Activated gamma-delta T cell treated with anti-CD3 and anti-CD28 coated beads, Interleukin-2, amount 50 U/mL, for 16 hours (primary cell): Measurements from ENCODE around the gene PRPF38A.
"Not testable (repeated sequence)": the region's sequence is repeated elsewhere in the genome, so short reads cannot be mapped to it uniquely, and the experiment has no call there.

Experiments
- DNase-seq: peaks from one replicate; pipeline ENCODE4 v3.0.0-alpha.2; 2020; ENCODE audit warnings: low read depth

PRPF38A gene, protein sequence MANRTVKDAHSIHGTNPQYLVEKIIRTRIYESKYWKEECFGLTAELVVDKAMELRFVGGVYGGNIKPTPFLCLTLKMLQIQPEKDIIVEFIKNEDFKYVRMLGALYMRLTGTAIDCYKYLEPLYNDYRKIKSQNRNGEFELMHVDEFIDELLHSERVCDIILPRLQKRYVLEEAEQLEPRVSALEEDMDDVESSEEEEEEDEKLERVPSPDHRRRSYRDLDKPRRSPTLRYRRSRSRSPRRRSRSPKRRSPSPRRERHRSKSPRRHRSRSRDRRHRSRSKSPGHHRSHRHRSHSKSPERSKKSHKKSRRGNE

DNA sequence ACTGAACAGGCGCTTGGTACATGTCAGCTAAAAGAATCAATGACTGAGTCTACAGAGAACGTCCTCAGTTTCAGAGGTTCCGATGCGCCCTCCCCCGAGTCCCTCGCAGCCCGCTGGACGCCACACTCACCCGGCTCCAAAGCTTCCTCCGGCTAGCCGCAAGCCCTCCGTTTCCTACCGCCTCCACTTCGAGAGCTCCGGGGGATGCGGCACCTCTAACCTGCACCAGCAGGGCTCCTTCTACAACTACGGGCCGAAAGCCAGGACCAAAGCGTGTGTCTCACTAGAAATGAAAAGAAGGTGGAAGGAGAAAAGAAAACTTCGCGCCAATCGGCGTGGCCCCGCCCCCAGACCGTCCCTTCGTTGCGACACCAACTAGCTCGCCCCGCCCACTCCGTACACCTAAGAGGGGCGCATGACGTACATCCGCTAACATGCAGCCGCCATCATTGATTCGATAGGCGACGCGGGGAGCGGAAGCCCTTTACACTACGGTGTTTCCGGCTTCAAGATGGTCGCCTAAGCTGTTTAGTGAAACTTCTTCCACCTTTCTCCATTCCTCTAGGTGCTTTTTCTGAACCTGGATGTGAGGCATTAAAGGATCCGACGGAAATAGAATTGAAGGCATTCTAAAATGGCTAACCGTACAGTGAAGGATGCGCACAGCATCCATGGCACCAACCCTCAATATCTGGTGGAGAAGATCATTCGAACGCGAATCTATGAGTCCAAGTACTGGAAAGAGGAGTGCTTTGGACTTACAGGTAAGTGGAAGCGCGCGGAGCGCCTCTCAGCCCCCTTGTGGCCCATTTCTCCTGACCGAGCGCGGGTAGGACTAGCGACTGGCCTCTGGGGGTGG is at the start of gene PRPF38A, which contains the start of gene ORC1:
TSS of gene PRPF38A (plus strand) at position 487 of the 859 bp plus-strand sequence. CDS start at position 635, 148 bp downstream.
TSS of gene ORC1 (minus strand) at position 308 of the 859 bp plus-strand sequence. CDS start 2,200 bp downstream, outside the sequence.
- DNase-seq: peak; percentile 97

DNA sequence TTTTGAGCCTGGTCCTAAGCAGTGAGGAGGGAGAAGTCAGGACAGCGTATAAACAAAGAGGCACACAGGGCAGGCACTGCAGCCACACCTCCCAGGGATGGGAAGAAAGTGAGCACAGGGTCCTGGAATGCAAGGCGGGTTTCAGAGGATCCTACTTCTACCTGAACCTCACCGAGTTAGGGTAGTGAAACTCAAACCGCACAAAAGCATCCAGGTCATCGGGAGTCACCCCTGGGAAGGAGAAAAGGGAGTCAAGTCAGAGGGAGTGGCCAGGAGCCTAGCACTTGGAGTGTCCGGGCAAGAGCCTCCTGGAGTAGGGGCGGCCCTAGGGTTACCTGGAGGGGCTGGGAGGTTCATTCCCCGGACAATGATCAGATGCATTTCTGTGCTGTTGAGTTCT is 49.0 kb upstream of the PRPF38A start:
- DNase-seq: no peak

DNA sequence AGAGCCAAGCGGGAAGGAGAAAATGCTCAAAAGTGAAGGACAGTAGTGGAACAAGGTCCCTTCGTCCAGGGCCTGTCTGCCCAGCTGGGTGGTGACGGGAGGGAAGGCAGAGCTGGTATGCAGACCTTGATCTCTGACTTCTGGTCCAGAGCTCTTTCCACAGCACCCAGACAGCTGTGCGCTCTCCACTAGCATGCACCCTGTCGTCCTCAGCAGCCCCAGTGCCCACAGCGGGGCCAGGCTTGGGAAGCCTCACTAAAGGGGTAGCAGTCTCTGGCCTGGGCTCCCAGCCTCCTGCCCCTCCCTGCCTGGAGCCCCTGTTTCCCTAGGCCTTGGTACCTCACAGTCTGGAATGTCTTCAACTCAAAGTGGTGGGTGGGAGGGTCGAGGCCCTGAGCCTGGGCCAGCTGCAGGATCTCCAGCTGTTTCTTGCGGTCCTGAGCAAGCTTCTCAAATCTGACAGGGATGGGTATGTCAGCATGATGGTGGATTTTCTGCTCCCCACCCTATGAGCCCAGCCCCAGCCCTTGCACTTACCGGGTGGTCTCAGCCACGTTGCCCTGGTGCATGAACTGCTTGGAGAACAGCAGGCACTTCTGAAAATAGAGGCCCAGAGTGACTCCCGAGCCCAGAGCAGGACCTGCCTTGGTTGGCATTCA is 48.4 kb upstream of the PRPF38A start:
- no peak for DNase-seq

DNA sequence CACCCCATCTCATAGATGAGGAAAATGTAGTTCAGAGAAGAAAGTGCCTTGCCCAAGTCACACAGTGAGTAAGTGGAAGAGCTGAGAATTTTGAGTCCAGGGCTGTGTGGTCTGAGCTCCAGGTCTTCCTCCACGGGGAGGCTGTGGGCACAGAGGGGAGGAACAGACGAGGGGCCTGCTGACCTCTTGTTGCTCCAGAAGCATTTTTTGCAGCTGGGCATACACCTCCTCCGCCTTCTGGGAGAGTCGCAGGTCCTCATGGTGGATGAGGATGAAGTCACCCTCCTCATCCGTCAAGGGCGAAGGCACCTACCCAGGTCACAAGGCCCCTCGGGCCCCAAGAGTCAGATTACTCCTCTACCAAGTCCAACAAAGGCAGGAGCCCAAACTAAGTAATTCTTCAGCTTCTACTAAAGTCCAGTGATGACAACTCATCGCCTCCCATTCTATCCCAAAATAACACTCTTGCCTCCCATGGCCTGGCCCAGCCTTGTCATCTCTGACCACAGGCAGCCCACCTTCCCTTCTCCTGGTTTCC is 47.5 kb upstream of the PRPF38A start:
- DNase-seq: no peak

DNA sequence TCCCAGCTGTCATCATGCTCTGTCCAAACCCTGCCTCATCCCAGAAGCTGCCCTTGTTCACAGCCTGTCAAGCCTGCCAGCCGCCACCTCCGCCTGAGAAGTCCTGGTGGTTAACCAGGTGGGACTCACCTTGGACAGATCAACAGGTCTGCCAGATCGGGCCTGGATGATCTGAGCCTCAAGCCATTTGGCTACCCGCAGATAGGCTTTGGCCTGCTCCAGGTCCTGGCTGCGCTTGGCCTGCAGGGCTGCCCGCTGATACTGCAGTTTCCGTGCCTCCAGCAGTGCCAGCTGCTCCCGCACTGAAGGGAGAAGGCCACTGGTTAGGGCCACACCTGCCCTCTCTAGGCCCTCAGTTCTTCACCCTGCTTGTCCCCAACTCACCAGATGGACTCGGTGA is 47.0 kb upstream of the PRPF38A start:
- DNase-seq: no peak

DNA sequence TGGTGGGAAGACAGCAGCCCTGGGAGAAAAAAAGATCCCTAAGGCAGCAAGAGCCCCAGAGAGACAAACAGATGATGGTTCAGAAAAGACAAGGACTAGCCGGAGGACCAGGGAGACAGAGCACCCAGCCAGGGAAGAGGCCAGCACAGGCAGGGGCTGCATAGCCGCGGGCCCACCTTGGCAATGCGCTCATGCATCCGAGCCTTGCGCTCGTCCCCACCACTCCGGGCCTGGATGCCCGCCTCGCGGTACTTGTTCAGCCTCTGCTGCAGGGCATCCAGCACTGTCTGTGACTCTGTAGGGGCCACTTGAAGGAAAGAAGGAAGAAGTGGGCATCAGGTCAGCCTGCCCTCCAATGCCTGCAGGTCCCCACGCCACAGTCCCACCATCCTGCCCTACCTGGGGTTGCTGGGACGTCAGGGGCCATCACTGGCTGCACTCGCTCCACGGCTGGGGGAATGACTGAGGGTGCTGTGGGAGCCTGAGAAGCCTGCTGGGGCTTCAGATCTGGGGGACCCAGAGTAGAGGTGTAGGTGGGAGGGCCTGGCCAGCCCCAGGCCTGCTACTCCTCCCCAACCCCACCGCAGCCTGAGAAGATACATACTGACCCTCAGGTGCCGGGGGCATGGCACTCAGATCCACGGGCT is 45.4 kb upstream of the PRPF38A start:
- DNase-seq: no peak

DNA sequence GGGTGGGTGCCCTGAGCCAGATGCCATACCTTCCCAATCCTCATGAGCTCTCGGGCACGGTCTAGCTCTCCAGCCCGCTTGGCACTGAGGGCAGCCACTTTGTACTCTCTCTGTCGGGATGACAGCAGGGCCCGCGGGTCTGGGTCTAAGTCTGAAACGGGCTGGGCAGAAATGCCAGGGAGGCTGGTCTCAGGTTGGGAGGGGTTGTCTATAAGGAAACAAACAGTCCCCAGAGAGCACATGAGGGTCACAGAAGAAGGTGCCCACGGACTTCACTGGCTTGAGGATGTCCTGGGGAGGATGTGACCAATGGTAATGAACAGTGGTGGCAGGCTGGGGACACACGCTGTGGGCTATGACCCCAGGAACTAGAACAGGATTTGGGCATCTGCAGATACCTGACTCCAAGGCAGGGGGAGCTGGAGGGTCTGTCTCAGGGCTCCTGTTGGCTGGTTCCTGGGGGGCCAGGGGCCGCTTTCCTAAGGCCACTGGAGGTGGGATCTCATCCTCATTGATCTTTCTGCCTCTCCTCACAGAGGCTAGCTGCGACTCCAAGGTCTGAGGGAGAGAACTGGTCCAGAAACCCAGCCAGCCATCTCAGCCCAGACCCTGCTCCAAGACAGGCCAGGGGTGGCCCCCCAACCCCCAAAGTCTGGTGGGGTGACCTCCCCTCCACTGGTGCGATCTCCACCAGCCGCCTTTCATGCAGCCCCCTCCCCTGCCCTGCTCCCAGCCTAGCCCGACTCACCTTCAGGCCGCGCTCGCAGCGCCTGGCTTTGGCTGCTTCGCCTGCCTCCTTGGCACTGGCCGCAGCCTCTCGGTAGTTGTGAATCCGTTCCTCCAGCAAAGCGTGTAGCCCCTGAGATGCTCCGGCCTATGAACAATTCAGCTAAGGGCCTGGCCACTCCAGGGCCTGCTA is 44.5 kb upstream of the PRPF38A start:
- DNase-seq: no peak

DNA sequence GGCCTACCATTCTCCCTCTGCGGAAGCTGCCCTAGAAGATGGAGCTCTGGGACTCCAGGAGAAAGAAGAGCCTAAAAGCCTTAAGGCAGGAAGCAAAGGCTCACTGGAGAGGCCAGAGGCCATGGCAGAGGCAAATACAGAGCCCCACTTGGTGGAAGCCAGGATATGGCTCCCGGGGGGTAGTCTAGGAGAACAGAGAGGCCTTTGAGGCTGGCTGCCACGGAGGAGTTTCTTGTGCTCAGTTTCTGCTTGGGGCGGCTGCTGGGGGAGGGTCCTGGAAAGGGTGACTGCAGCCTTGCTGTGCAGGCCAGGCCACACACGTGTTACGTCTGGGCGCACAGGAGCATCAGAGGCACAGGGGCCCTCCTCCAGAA is 43.8 kb upstream of the PRPF38A start:
- DNase-seq: no peak

DNA sequence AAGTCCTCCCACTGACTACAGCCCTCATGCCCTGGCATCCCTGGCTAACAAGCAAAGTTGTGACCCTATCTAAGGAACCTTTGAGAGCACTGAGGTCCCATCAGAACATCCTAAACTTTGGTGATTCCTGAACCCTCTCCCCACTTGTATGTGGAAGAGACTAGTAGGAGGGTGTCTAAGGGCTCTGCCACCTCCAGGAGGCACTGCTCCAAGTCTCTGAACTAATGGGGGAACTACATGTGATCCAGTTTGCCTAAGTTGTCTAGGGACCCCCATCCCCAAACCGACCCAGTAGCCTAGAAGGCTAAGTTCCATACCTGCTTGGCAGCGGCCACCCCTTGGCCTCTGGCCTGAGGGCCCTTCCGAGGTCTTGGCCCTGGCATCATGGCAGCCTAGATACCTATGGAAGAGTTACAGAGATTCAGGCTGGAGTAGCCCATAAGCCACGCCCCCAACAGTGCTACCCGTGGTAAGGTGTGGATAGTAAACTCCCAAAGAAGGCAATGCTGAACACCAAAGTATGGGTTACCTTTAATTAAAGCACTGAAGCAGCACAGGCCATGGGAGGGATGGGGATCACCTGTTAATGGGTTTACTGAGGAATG is 40.1 kb upstream of the PRPF38A start:
- no peak for DNase-seq

DNA sequence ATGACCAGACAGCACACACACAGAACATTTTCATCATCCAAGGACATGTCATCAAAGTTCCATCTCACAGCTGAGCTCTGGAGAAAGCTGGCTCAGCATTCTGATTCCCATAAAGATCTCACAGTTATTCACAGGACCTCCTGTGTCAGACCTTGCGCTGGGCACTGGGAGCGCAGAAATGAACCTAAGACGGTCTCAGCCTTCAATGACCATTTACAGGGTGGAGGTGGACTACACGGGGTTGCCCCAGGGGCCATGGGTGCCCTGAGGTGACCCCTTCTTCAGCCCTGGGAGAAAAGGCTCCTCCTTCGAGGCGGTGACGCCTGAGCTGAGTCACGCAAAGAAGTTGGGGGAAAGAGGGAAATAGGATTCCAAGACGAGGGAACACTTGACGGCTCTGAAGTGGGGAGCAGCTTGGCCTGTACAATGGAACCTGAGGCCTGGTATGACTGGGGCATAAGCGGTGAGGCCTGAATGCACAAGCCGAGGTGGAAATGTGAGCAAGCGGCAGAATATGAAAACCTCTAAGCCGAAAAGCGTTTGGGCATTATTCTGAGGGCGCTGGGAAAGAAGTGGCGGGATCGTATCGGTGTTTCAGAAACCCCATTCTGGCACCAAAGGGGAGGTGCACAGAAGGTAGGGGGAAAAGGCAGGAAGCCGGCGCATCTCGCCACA is 39.2 kb upstream of the PRPF38A start:
- DNase-seq: no peak

DNA sequence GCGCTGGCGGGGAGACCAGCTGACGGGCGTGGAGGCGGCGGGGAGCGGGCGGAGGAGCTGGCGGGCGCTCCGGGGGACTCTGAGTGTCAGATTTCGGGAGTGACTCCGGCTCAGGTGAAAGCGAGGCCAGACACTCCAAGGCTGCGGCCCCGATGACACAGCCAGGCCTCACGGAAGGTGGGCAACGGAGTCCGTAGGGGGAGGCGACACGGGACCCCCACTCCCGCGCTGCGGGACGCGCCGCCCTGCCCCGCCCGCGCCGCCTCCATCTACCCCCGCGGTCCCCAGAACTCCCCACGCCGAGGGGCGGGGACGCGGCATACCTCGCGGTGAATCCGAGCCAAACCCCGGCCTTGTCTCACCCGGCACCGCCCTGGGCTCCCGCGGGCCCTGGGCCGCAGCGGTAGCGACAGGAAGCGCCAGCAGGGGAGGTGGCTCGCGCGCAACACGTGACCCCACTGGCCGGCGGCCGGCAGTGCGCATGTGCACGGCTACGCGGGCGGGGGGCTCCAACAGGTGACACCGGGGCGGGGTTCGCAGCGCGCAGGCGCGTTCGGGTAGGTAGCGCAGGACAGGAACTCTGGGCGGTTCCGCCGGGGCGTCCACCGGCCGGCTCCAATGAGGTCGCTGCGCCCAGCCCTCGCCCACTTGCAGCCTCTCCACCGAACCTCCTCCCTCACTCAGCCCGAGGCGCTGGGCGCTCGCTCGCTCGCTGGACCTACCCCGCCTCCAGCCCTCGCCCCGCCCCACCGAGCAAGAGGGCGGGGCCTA is 38.5 kb upstream of the PRPF38A start, which contains the start of gene CC2D1B:
TSS of gene CC2D1B (minus strand) at position 460 of the 771 bp plus-strand sequence. CDS start 1,585 bp downstream, outside the sequence.
- DNase-seq: peak; percentile 99

DNA sequence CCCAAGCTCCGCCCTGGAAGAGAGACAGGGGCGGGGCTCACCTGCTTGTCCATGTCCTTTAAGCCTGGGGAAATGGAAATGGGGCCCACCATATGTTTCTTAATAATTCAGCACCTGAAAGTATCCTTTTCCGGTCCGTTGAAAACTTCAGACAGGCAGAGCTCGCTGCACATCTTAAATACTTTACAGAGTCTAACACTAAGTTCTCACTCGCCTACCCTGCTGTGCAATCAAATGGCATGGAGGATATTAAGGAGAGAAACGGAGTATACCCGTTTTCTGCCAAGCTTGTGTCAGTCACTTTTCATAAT is 37.9 kb upstream of the PRPF38A start:
- DNase-seq: no peak

DNA sequence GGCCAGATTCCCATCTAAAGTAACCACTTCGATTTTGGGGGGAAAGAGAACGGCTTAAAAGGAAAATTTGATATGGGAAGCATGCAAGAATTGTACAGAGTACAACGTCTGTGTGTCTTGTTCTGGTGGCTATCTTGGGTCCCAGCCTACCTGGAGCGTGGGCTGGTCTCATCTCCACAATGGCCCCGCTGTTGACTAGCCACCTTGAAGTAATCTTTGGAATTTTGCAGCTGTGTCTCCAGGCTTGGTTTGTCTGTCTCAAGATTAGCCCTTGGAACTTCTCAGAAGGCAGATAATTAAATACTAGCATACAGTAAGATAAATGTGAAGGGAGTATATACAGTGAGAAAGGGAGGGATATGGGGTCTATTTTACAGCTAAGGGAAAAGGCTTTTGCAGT is 37.1 kb upstream of the PRPF38A start:
- DNase-seq: no peak

DNA sequence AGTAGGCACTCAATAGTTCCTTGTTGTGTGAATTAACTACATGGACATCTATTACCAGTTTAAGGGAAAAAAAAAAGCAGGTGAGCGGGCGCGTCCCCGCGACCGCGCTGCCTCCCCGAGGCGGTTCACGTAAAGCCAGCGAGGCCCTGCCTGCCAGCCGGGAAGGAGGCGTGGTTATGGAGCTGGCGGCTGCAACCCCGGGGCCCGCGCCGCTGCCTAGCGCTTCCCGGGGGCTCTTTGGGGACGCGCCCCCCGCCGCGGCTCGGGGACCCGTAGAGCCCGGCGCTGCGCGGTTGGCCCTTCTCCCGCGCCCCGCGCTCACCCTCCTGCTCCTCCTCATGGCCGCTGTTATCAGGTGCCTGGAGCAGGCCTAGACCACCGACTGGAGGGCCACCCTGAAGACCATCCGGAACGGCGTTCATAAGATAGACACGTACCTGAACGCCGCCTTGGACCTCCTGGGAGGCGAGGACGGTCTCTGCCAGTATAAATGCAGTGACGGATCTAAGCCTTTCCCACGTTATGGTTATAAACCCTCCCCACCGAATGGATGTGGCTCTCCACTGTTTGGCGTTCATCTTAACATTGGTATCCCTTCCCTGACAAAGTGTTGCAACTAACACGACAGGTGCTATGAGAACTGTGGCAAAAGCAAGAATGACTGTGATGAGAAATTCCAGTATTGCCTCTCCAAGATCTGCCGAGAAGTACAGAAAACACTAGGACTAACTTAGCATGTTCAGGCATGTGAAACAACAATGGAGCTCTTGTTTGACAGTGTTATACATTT is 35.8 kb upstream of the PRPF38A start:
- peak; percentile 24 for DNase-seq

DNA sequence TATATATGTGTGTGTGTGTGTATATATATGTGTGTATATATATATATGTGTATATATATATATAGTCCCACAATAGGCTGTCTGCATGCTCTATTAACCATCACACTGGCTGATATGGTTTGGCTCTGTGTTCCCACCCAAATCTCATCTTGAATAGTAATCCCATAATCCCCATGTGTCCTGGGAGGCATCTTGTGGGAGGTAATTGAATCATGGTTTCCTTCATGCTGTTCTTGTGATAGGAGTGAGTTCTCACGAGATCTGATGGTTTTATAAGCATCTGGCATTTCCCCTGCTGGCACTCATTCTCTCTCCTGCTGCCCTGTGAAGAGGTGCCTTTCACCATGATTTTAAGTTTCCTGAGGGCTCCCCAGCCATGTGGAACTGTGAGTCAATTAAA is 34.6 kb upstream of the PRPF38A start:
- DNase-seq: not testable (repeated sequence)

DNA sequence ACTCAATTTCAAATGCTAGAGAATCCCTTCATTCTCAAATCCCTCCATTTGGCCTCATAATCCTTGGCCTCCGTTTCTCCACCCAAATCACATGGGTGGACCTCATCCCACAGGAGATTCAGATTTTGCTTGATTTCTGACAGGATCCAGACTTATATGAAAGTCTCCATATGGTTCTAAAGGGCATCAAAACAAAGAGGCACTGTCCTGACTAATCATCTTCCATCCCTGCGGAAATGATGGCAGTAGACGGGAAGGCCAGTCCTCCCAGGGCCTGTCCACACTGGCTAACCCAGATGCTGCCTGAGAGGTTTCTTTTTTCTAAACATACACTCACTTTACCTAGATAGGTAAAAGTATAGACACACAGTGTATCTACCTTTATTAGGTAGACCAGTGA is 19.0 kb upstream of the PRPF38A start:
- DNase-seq: no peak

DNA sequence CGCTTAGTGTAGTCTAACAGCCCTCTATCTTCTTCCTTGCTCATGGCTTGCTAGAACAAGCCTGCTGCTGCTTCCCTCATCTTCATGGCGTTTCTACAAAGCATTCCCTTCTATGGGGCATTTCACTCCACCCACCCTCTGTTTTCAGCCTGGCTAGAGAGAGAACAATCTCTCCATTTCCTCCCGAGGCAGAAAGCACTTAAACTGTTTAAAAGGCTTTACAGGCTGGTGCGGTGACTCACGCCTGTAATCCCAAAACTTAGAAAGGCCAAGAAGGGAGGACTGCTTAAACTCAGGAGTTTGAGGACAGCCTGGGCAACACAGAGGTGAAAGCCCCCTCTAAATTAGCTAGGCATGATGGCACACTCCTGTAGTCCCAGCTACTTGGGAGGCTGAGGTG is 17.9 kb upstream of the PRPF38A start:
- no peak for DNase-seq

DNA sequence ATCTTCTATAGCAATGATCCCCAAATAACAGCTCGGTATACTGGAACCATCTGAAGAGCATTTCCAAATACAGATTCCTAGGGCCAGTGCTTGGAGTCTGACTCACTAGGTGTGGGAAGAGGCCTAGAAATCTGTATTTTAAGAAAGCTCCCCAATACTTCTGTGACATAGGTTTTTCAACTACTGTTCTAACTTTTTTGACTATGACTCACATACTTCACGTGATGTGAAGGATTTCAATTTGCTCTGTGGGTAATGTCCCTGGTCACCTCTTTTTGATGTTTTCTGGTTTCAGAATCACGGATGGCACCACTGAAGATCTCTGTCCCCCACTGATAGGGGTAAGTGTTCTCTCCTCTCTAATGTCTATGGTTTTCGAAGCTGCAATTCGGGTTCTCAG is 11.2 kb upstream of the PRPF38A start:
- DNase-seq: no peak
